NCI-H2081 treated with DMSO at 0.1 percent for 48 hours (cell line): ENCODE data around the gene ERC1.
"Not testable (repeated sequence)": the region's sequence is repeated elsewhere in the genome, so short reads cannot be mapped to it uniquely, and the experiment has no call there.

ENCODE experiments used
- DNase-seq: peaks from one replicate; lab custom pipeline; 2025; lab: John Stamatoyannopoulos, UW

The ERC1 gene

GRCh38 chr12:1324910-1325309 is 333.9 kb downstream of the ERC1 start:
- DNase-seq, result no peak

- no peak for DNase-seq
Observed at GRCh38 chr12:1325666-1326065, 334.6 kb downstream of the ERC1 start.

GRCh38 chr12:1326258-1326657 is 335.2 kb downstream of the ERC1 start:
- no peak for DNase-seq

- no peak for DNase-seq
Observed at GRCh38 chr12:1328391-1328790, 337.4 kb downstream of the ERC1 start.

- no peak for DNase-seq
Observed at GRCh38 chr12:1329784-1330476, 338.9 kb downstream of the ERC1 start.

GRCh38 chr12:1330477-1330827 is 339.4 kb downstream of the ERC1 start:
- DNase-seq, result no peak

GRCh38 chr12:1332327-1332726 is 341.3 kb downstream of the ERC1 start:
- DNase-seq, result no peak

- DNase-seq, result no peak
Observed at GRCh38 chr12:1338483-1339177, 347.6 kb downstream of the ERC1 start.

- not testable (repeated sequence) for DNase-seq
Observed at GRCh38 chr12:1339178-1339541, 348.1 kb downstream of the ERC1 start.

GRCh38 chr12:1339618-1340319 is 348.7 kb downstream of the ERC1 start:
- DNase-seq, result no peak

GRCh38 chr12:1341270-1341669 is 350.2 kb downstream of the ERC1 start:
- not testable (repeated sequence) for DNase-seq

GRCh38 chr12:1343422-1343821 is 352.4 kb downstream of the ERC1 start:
- no peak for DNase-seq

- no peak for DNase-seq
Observed at GRCh38 chr12:1344245-1344644, 353.2 kb downstream of the ERC1 start.

- DNase-seq, result no peak
Observed at GRCh38 chr12:1346126-1346525, 355.1 kb downstream of the ERC1 start.

GRCh38 chr12:1347294-1347693 is 356.3 kb downstream of the ERC1 start:
- no peak for DNase-seq

GRCh38 chr12:1348606-1349005 is 357.6 kb downstream of the ERC1 start:
- DNase-seq, result no peak

GRCh38 chr12:1350055-1350933 is 359.3 kb downstream of the ERC1 start:
- no peak for DNase-seq

GRCh38 chr12:1350934-1351240 is 359.9 kb downstream of the ERC1 start:
- no peak for DNase-seq

GRCh38 chr12:1351926-1352325 is 360.9 kb downstream of the ERC1 start:
- no peak for DNase-seq

GRCh38 chr12:1353451-1353850 is 362.4 kb downstream of the ERC1 start:
- no peak for DNase-seq

- DNase-seq, result no peak
Observed at GRCh38 chr12:1355396-1355795, 364.4 kb downstream of the ERC1 start.

GRCh38 chr12:1355871-1356270 is 364.8 kb downstream of the ERC1 start:
- DNase-seq, result not testable (repeated sequence)
